Esophagus muscularis mucosa (tissue), 4 donors: ENCODE data around the gene PAFAH1B2. TPM values are rescaled to one million over a fixed set of nuclear protein-coding genes. Genes with fewer than 3 reads are reported as not detected.

Experiments
- DNase-seq: peaks from one replicate; pipeline ENCODE4 v3.0.0-alpha.2; 2017; ENCODE audit errors: extremely low spot score
- H3K27ac ChIP-seq, 4 donors: fragments of 200-600 bp; sonication (generic); replicated peaks in 1 of 4; 1 replicate in 3 of 4; 2 replicates in 1 of 4; pipeline ENCODE4 v1.5.1; 2016 to 2019; ENCODE audit warnings: mild to moderate bottlenecking in 1 of 4
- H3K27me3 ChIP-seq, 4 donors: fragments of 200-600 bp; sonication (generic); one replicate each; pipeline versions ENCODE4 v1.5.1 to v1.6.0; 2016 to 2019
- H3K36me3 ChIP-seq, 4 donors: fragments of 200-600 bp; sonication (generic); one replicate each; pipeline ENCODE4 v1.5.1; 2016 to 2019
- H3K4me1 ChIP-seq, 4 donors: fragments of 200-600 bp; sonication (generic); one replicate each; pipeline ENCODE4 v1.5.1; 2016 to 2019
- H3K4me3 ChIP-seq, 4 donors: fragments of 200-600 bp; sonication (generic); 1 replicate in 2 of 4; 2 replicates in 2 of 4; pipeline ENCODE4 v1.5.1; 2016 to 2019; ENCODE audit warnings: mild to moderate bottlenecking in 4 of 4, moderate library complexity in 1 of 4
- H3K9me3 ChIP-seq, 4 donors: fragments of 200-600 bp; sonication (generic); 1 replicate in 3 of 4; 2 replicates in 1 of 4; pipeline ENCODE4 v1.5.1; 2016 to 2019
- EP300 ChIP-seq: sonication (generic); formaldehyde crosslinking; IDR thresholded peaks from one replicate; pipeline ENCODE4 v1.6.1; 2017; ENCODE audit warnings: antibody characterized with exemption
- POLR2A ChIP-seq: fragments of 450-650 bp; IDR thresholded peaks from one replicate; pipeline ENCODE4 v1.6.1; 2017; ENCODE audit warnings: antibody characterized with exemption, moderate library complexity, mild to moderate bottlenecking, low read depth
- POLR2AphosphoS5 ChIP-seq, 2 donors: sonication (generic); formaldehyde crosslinking; IDR thresholded peaks; one replicate each; pipeline ENCODE4 v1.6.1; 2017; ENCODE audit warnings: antibody characterized with exemption in 2 of 2
- WGBS: methylation state at CpG from one replicate; pipeline ENCODE4 v1.1.5; 2018; 5-methylcytosine and 5-hydroxymethylcytosine counted together
- intact Hi-C: fragments of 100-400 bp; cut with DNase I; formaldehyde crosslinking; loops from one replicate; pipeline ENCODE4 v1.15.1; 2023
- total RNA-seq, 4 donors: library from RNA; depleted of rRNA; stranded (reverse); fragments of >200 nt; gene quantifications; one replicate each; pipeline versions ENCODE4 v1.1.0 to v1.2.1, GENCODE V29; 2016
- TF ChIP-seq, protein P1 (sequence below), 3 experiments: fragments of 200-600 bp in 2 of 3; fragments of 450-650 bp in 1 of 3; sonication (generic) in 2 of 3; IDR thresholded peaks; one replicate each; pipeline ENCODE4 v1.5.1; 2017 to 2019; ENCODE audit warnings: antibody characterized with exemption in 3 of 3, mild to moderate bottlenecking in 2 of 3, moderate library complexity in 1 of 3

Gene PAFAH1B2
- total RNA-seq, 4 donors from 2014 or later: 40.3 to 63.0 (median 47.4) TPM

DNA sequence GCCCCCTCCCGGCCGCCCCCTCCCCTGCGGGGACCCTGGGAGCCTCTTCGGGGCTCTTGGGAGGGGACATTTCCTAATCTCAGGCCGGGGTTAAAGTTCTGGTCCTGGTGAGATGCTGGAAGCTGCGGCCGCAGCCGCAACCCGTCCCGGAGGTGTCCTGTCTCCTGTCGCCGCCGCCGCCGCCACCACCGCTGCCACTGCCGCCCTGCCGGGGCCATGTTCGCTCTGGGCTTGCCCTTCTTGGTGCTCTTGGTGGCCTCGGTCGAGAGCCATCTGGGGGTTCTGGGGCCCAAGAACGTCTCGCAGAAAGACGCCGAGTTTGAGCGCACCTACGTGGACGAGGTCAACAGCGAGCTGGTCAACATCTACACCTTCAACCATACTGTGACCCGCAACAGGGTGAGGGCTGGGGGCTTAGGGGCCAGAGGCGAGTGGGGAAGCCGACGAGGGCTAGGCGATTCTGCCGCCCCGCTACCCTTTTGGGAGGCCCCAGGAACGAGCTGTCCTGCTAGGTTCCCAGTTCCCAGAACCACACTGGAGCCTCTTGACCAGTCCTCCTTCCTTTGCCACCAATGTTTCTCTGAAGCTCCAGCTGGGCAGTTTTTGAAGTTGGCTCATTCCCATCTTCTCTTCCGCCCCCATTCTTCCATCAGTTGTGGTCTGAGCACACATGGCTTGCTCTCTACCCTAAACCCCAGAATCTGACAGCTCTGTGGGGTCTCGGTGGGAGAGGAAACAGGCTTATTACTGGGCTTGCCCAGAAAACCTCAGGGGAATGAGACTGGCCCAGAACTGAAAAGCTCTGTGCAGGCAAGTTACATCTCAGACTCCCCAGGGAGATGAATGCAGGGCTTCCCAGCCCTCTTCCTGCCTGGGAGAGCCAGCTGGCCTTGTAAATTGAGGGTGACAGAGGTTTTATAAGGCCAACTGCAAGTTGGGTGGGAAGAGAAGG lies 35.2 kb downstream of the PAFAH1B2 start:
- Histone ChIP-seq H3K27me3 (no peaks in the 10 kb centered on the region), H3K4me3 (peak overlapping the region; percentile 72 to 92 (median 82)), H3K36me3 (peaks cover 12 to 31% (median 25%) of the 10 kb centered on the region in 4 donors), H3K9me3 (no peaks in the 10 kb centered on the region), H3K4me1 (peaks cover 31 to 56% (median 47%) of the 10 kb centered on the region in 4 donors), H3K27ac (peak overlapping the region; percentile 93 to 96 (median 94))
- peak in 1 of 2 donors; percentile 4 for TF ChIP-seq POLR2AphosphoS5 (IDR thresholded peaks at IDR 0.05)
- TF ChIP-seq, protein P1, sequence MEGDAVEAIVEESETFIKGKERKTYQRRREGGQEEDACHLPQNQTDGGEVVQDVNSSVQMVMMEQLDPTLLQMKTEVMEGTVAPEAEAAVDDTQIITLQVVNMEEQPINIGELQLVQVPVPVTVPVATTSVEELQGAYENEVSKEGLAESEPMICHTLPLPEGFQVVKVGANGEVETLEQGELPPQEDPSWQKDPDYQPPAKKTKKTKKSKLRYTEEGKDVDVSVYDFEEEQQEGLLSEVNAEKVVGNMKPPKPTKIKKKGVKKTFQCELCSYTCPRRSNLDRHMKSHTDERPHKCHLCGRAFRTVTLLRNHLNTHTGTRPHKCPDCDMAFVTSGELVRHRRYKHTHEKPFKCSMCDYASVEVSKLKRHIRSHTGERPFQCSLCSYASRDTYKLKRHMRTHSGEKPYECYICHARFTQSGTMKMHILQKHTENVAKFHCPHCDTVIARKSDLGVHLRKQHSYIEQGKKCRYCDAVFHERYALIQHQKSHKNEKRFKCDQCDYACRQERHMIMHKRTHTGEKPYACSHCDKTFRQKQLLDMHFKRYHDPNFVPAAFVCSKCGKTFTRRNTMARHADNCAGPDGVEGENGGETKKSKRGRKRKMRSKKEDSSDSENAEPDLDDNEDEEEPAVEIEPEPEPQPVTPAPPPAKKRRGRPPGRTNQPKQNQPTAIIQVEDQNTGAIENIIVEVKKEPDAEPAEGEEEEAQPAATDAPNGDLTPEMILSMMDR (IDR thresholded peaks at IDR 0.05): no peak
- DNase-seq: no peak
- under 1% methylated on average over 9 of the region's 39 CpGs for WGBS
- intact Hi-C loops: no loop called here

DNA sequence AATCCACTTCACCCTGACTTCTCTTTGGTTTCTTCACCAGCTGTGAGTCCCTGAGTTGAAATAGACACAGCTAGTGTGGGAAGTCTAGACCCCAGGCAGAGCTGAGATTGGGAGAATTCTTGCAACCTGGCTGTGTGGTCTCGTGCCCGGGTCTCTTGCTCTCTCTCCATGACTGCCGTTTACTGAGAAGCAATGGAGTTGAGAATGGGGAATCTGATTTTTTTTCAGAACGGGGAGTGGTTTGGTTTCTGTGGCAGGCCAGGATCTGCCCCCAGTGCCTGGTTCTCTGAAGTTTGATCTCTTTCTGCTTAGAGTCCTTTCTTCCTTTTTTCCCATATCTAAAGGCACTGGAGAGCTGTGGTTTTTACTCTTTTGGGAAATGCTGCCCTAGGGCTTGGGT lies 35.9 kb downstream of the PAFAH1B2 start:
- H3K4me3 ChIP-seq: peak overlapping the region; percentile 72 to 92 (median 82)
- 13% methylated on average over 4 of the region's 4 CpGs for WGBS
- H3K4me1 ChIP-seq: peaks cover 31 to 56% (median 47%) of the 10 kb centered on the region in 4 donors
- DNase-seq: no peak
- TF ChIP-seq, protein P1 (IDR thresholded peaks at IDR 0.05): no peak
- TF ChIP-seq POLR2A: no peak
- TF ChIP-seq EP300: no peak
- no peak for TF ChIP-seq POLR2AphosphoS5 (IDR thresholded peaks at IDR 0.05)
- no peaks in the 10 kb centered on the region for H3K9me3 ChIP-seq
- H3K27me3 ChIP-seq: no peaks in the 10 kb centered on the region
- intact Hi-C loops: no loop called here
- peak overlapping the region; percentile 93 to 96 (median 94) for H3K27ac ChIP-seq
- H3K36me3 ChIP-seq: peaks cover 13 to 36% (median 30%) of the 10 kb centered on the region in 4 donors

GRCh38 chr11:117180661-117181585 lies 36.8 kb downstream of the PAFAH1B2 start:
- H3K27ac ChIP-seq: peak overlapping the region; percentile 93 to 96 (median 94)
- WGBS: 48% methylated on average over 20 of the region's 22 CpGs
- no peaks in the 10 kb centered on the region for H3K27me3 ChIP-seq
- TF ChIP-seq, protein P1 (IDR thresholded peaks at IDR 0.05): peak; percentile 74 to 92 (median 79)
- no peak for TF ChIP-seq POLR2A
- peak; percentile 60 to 77 for TF ChIP-seq POLR2AphosphoS5 (IDR thresholded peaks at IDR 0.05)
- peaks cover 13 to 46% (median 34%) of the 10 kb centered on the region in 4 donors for H3K36me3 ChIP-seq
- H3K9me3 ChIP-seq: no peaks in the 10 kb centered on the region
- H3K4me1 ChIP-seq: peaks cover 31 to 53% (median 45%) of the 10 kb centered on the region in 4 donors
- H3K4me3 ChIP-seq: peak overlapping the region; percentile 9 to 75 (median 52)
- intact Hi-C loops: loop anchor here (1.0 kb wide), 1 partner anchor 45 kb away; no protein-coding TSS in a partner anchor
- DNase-seq: no peak

DNA sequence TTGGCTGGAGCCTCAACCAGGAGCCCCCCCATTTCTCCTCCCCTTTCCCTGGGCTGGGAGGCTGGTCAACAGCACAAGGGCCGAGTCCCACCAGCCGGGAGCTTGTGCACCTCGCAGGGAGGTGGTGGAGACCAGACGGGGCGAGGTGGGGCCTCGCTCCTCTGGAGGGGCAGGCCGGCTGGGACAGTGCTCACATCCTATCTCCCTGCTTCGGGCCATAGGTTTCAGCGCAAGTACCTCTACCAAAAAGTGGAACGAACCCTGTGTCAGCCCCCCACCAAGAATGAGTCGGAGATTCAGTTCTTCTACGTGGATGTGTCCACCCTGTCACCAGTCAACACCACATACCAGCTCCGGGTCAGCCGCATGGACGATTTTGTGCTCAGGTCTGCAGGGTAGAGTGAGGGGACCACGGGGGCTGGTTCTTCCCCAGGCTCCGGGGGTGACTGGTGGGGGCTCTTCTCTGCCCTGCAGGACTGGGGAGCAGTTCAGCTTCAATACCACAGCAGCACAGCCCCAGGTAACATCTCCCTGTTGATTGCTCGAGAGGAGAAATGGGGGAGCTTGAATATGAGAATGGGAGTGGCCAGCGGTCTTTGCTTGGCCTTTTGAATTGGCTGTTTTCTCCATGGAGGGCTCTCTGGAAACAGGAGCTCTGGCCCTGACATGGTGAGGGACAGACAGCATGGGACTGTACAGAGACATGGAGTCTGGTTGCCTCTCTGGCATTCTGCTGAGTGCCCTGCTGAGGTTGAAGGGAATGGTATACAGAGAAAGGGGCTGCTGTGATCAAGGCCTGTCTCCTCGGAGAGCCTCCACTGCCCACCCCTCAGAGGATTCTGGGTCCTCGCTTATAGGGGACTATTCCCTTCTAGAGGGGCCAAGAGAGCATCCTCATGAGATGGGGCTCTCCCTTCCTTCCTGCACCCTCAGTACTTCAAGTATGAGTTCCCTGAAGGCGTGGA lies 37.8 kb downstream of the PAFAH1B2 start:
- intact Hi-C loops: loop anchor here (1.0 kb wide), 1 partner anchor 44 kb away; no protein-coding TSS in a partner anchor
- Histone ChIP-seq H3K36me3 (peaks cover 13 to 54% (median 43%) of the 10 kb centered on the region in 4 donors), H3K27me3 (no peaks in the 10 kb centered on the region), H3K27ac (peak overlapping the region in 2 of 4 donors; percentile 20 to 93), H3K4me3 (peak overlapping the region in 1 of 4 donors; percentile 33), H3K4me1 (peaks cover 31 to 55% (median 44%) of the 10 kb centered on the region in 4 donors), H3K9me3 (no peaks in the 10 kb centered on the region)
- DNase-seq: no peak
- 92% methylated on average over 10 of the region's 22 CpGs for WGBS
- TF ChIP-seq, protein P1 (IDR thresholded peaks at IDR 0.05): peak in 1 of 3 experiments; percentile 0
- TF ChIP-seq POLR2A (no peak), POLR2AphosphoS5 (IDR thresholded peaks at IDR 0.05) (no peak)
